T-helper 2 cell treated with Interferon-gamma antibody and Interleukin-4, amounts not matched to agents 5 μg/mL and 100 μg/mL, for 36 hours (primary cell): Measurements from ENCODE around the gene ADA.
A peak's percentile ranks its signal among the peaks of the same experiment; 100 is the strongest.

ENCODE experiments used
- DNase-seq: peaks from one replicate; pipeline ENCODE4 v3.0.0; 2021; ENCODE audit warnings: low spot score
- H3K27ac Mint-ChIP-seq: one replicate; pipeline ENCODE4 v1.8.0; 2021; ENCODE audit warnings: mild to moderate bottlenecking, mixed read lengths
- H3K27me3 Mint-ChIP-seq: one replicate; pipeline ENCODE4 v1.8.0; 2021; ENCODE audit warnings: low read depth, mixed read lengths
- H3K36me3 Mint-ChIP-seq: one replicate; pipeline ENCODE4 v1.8.0; 2021; ENCODE audit warnings: low read depth, mixed read lengths
- H3K4me1 Mint-ChIP-seq: one replicate; pipeline ENCODE4 v1.8.0; 2021; ENCODE audit warnings: low read depth, mixed read lengths
- H3K4me3 Mint-ChIP-seq: one replicate; pipeline ENCODE4 v1.8.0; 2022; ENCODE audit warnings: mild to moderate bottlenecking, moderate library complexity, mixed read lengths
- H3K9me3 Mint-ChIP-seq: one replicate; pipeline ENCODE4 v1.8.0; 2021; ENCODE audit warnings: mixed read lengths

Gene ADA

GRCh38 chr20:44646023-44646640 lies 5.4 kb downstream of the ADA start:
- Mint-ChIP-seq H3K27ac (peak overlapping the region; percentile 97), H3K4me3 (peak overlapping the region; percentile 82), H3K36me3 (peaks cover 30% of the 10 kb centered on the region), H3K4me1 (peaks cover 84% of the 10 kb centered on the region), H3K27me3 (no peaks in the 10 kb centered on the region), H3K9me3 (no peaks in the 10 kb centered on the region)
- peak; percentile 30 for DNase-seq

GRCh38 chr20:44644667-44645131 lies 6.8 kb downstream of the ADA start:
- Mint-ChIP-seq H3K27ac (peak overlapping the region; percentile 97), H3K27me3 (no peaks in the 10 kb centered on the region), H3K9me3 (no peaks in the 10 kb centered on the region), H3K36me3 (peaks cover 32% of the 10 kb centered on the region), H3K4me1 (peaks cover 78% of the 10 kb centered on the region), H3K4me3 (peak overlapping the region; percentile 70)
- peak; percentile 44 for DNase-seq

GRCh38 chr20:44644230-44644617 lies 7.3 kb downstream of the ADA start:
- Mint-ChIP-seq H3K27me3 (no peaks in the 10 kb centered on the region), H3K27ac (peak overlapping the region; percentile 97), H3K4me1 (peaks cover 75% of the 10 kb centered on the region), H3K36me3 (peaks cover 32% of the 10 kb centered on the region), H3K9me3 (no peaks in the 10 kb centered on the region), H3K4me3 (peak overlapping the region; percentile 76)
- no peak for DNase-seq

- H3K27ac Mint-ChIP-seq = peak overlapping the region; percentile 97
- H3K27me3 Mint-ChIP-seq = no peaks in the 10 kb centered on the region
- H3K4me3 Mint-ChIP-seq = peak overlapping the region; percentile 80
- H3K9me3 Mint-ChIP-seq = no peaks in the 10 kb centered on the region
- DNase-seq = peak; percentile 38
- peaks cover 70% of the 10 kb centered on the region for H3K4me1 Mint-ChIP-seq
- peaks cover 34% of the 10 kb centered on the region for H3K36me3 Mint-ChIP-seq
Observed at GRCh38 chr20:44643596-44644229, 7.8 kb downstream of the ADA start.

- peaks cover 37% of the 10 kb centered on the region for H3K36me3 Mint-ChIP-seq
- no peaks in the 10 kb centered on the region for H3K9me3 Mint-ChIP-seq
- H3K27ac Mint-ChIP-seq = peak overlapping the region; percentile 81
- H3K27me3 Mint-ChIP-seq = no peaks in the 10 kb centered on the region
- peak overlapping the region; percentile 80 for H3K4me3 Mint-ChIP-seq
- H3K4me1 Mint-ChIP-seq = peaks cover 64% of the 10 kb centered on the region
- no peak for DNase-seq
Observed at GRCh38 chr20:44643154-44643519, 8.4 kb downstream of the ADA start.

DNA sequence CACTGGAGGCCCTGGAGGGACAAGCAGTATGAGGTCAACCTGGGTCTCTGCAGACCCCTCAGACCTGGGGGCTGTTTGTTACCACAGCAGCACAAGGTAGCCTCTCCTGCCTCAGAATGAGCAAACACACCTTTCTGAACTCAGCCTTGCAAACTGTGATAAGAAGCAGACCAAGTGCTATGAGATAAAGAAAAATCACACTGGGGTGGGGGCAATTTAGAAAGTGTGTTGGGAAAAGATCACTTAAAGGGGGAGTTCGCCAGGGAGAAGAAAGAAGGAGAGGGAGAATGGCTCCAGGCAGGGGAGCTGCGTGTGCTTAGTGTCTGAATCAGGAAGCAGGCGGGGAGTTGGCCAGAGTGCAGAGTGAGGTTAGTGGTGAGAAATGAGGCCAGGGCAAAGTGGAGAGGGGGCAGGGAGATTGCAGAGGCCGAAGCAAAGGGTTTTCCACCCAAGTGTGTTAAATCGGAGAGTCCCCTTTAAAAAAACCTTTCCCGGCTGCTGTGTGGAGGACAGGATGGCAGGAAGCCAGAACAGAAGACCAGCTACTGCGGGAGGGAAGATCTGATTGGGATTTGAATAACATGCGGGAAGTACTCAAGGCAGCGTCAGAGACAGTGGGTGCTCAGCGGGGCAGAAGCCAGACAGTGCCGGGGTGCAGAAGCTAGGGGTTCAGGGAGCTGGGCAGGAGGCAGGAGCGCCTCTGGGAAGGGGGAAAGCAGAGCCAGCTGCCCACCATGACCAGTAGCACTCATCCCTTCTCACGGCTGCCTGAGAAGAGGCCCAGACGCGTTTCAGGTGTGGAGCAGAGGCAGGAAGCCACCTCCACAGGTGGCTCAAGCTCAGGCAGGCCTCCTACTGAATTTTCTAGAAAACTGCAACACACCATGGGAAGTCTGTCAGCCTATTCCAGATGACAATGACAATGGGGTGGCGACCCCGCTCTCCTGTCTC lies 9.0 kb downstream of the ADA start:
- H3K27ac Mint-ChIP-seq = peak overlapping the region; percentile 81
- H3K36me3 Mint-ChIP-seq = peaks cover 43% of the 10 kb centered on the region
- peak; percentile 22 for DNase-seq
- H3K4me1 Mint-ChIP-seq = peaks cover 62% of the 10 kb centered on the region
- no peaks in the 10 kb centered on the region for H3K9me3 Mint-ChIP-seq
- peak overlapping the region; percentile 80 for H3K4me3 Mint-ChIP-seq
- H3K27me3 Mint-ChIP-seq = no peaks in the 10 kb centered on the region

- H3K36me3 Mint-ChIP-seq = peaks cover 50% of the 10 kb centered on the region
- H3K27ac Mint-ChIP-seq = peak overlapping the region; percentile 93
- no peak for DNase-seq
- peak overlapping the region; percentile 62 for H3K4me3 Mint-ChIP-seq
- no peaks in the 10 kb centered on the region for H3K9me3 Mint-ChIP-seq
- H3K27me3 Mint-ChIP-seq = no peaks in the 10 kb centered on the region
- H3K4me1 Mint-ChIP-seq = peaks cover 55% of the 10 kb centered on the region
Observed at GRCh38 chr20:44641325-44641724, 10.2 kb downstream of the ADA start.

- peaks cover 51% of the 10 kb centered on the region for H3K36me3 Mint-ChIP-seq
- H3K27ac Mint-ChIP-seq = peak overlapping the region; percentile 55
- no peak overlapping the region for H3K4me3 Mint-ChIP-seq
- H3K9me3 Mint-ChIP-seq = no peaks in the 10 kb centered on the region
- DNase-seq = no peak
- no peaks in the 10 kb centered on the region for H3K27me3 Mint-ChIP-seq
- peaks cover 47% of the 10 kb centered on the region for H3K4me1 Mint-ChIP-seq
Observed at GRCh38 chr20:44640522-44640921, 11.0 kb downstream of the ADA start.

- Mint-ChIP-seq H3K4me1 (peaks cover 22% of the 10 kb centered on the region), H3K9me3 (no peaks in the 10 kb centered on the region), H3K27ac (no peak overlapping the region), H3K27me3 (no peaks in the 10 kb centered on the region), H3K4me3 (no peak overlapping the region), H3K36me3 (peaks cover 59% of the 10 kb centered on the region)
- no peak for DNase-seq
Observed at GRCh38 chr20:44637522-44638372, 13.8 kb downstream of the ADA start.

GRCh38 chr20:44637042-44637441 lies 14.5 kb downstream of the ADA start:
- Mint-ChIP-seq H3K27me3 (no peaks in the 10 kb centered on the region), H3K4me1 (peaks cover 15% of the 10 kb centered on the region), H3K9me3 (no peaks in the 10 kb centered on the region), H3K27ac (no peak overlapping the region), H3K36me3 (peaks cover 55% of the 10 kb centered on the region), H3K4me3 (no peak overlapping the region)
- no peak for DNase-seq

GRCh38 chr20:44635877-44636276 lies 15.6 kb downstream of the ADA start:
- Mint-ChIP-seq H3K4me1 (peaks cover 7% of the 10 kb centered on the region), H3K27ac (no peak overlapping the region), H3K27me3 (no peaks in the 10 kb centered on the region)

GRCh38 chr20:44633872-44634600 lies 17.5 kb downstream of the ADA start:
- peaks cover 44% of the 10 kb centered on the region for H3K36me3 Mint-ChIP-seq
- no peak for DNase-seq
- H3K27me3 Mint-ChIP-seq = no peaks in the 10 kb centered on the region
- no peaks in the 10 kb centered on the region for H3K9me3 Mint-ChIP-seq
- H3K4me3 Mint-ChIP-seq = no peak overlapping the region
- H3K4me1 Mint-ChIP-seq = no peaks in the 10 kb centered on the region
- no peak overlapping the region for H3K27ac Mint-ChIP-seq

More at GRCh38 chr20:44635877-44636276, 15.6 kb downstream of the ADA start:
- H3K9me3 Mint-ChIP-seq = no peaks in the 10 kb centered on the region
- DNase-seq = no peak
- H3K4me3 Mint-ChIP-seq = no peak overlapping the region
- H3K36me3 Mint-ChIP-seq = peaks cover 49% of the 10 kb centered on the region
